ENCODE results near the gene TSR2. TPM values are rescaled to one million over a fixed set of nuclear protein-coding genes. Genes with fewer than 3 reads are reported as not detected.
"Not testable (repeated sequence)": the region's sequence is repeated elsewhere in the genome, so short reads cannot be mapped to it uniquely, and the experiment has no call there.

TSR2 gene
- total RNA-seq, 1 donor from 2014 or later, result 14.7 TPM

GRCh38 chrX:54483946-54484345 is 43.7 kb downstream of the TSR2 start:
- H3K27me3 ChIP-seq, result no peaks in the 10 kb centered on the region
- no peak overlapping the region for H3K4me3 ChIP-seq
- TF ChIP-seq POLR2AphosphoS5 (IDR thresholded peaks at IDR 0.05; ENCODE audit: insufficient read depth in 1 of 2, low read depth in 1 of 2) (no peak), CTCF (IDR thresholded peaks at IDR 0.05) (no peak), POLR2A (IDR thresholded peaks at IDR 0.05) (no peak)
- H3K9me3 ChIP-seq, result no peaks in the 10 kb centered on the region
- no peak for DNase-seq (ENCODE audit: extremely low spot score in 2 of 2)
- intact Hi-C loops (cut with DNase I), result no loop called here
- H3K36me3 ChIP-seq, result no peaks in the 10 kb centered on the region
- peaks cover 25% of the 10 kb centered on the region for H3K4me1 ChIP-seq
- peak overlapping the region; percentile 60 for H3K27ac ChIP-seq

- intact Hi-C loops (cut with DNase I), result no loop called here
- DNase-seq (ENCODE audit: extremely low spot score in 2 of 2), result no peak
- H3K4me3 ChIP-seq, result no peak overlapping the region
- no peaks in the 10 kb centered on the region for H3K27me3 ChIP-seq
- peak overlapping the region; percentile 60 for H3K27ac ChIP-seq
- H3K9me3 ChIP-seq, result no peaks in the 10 kb centered on the region
- no peaks in the 10 kb centered on the region for H3K36me3 ChIP-seq
- H3K4me1 ChIP-seq, result peaks cover 21% of the 10 kb centered on the region
- TF ChIP-seq POLR2AphosphoS5 (IDR thresholded peaks at IDR 0.05; ENCODE audit: insufficient read depth in 1 of 2, low read depth in 1 of 2), result no peak
- TF ChIP-seq CTCF (IDR thresholded peaks at IDR 0.05), result no peak
- no peak for TF ChIP-seq POLR2A (IDR thresholded peaks at IDR 0.05)
Measured at GRCh38 chrX:54484666-54485065, 44.5 kb downstream of the TSR2 start.

GRCh38 chrX:54489819-54490218 is 49.6 kb downstream of the TSR2 start:
- H3K36me3 ChIP-seq; H3K27ac ChIP-seq; H3K27me3 ChIP-seq; H3K9me3 ChIP-seq; DNase-seq (ENCODE audit: extremely low spot score in 2 of 2); H3K4me3 ChIP-seq; intact Hi-C loops (cut with DNase I): not testable (repeated sequence)
- H3K4me1 ChIP-seq, result peaks cover 23% of the 10 kb centered on the region

- no peaks in the 10 kb centered on the region for H3K27me3 ChIP-seq
- no peak for DNase-seq (ENCODE audit: extremely low spot score in 2 of 2)
- H3K27ac ChIP-seq, result peak overlapping the region; percentile 26
- H3K36me3 ChIP-seq, result no peaks in the 10 kb centered on the region
- intact Hi-C loops (cut with DNase I), result no loop called here
- no peak overlapping the region for H3K4me3 ChIP-seq
- TF ChIP-seq CTCF (IDR thresholded peaks at IDR 0.05), result no peak
- TF ChIP-seq POLR2AphosphoS5 (IDR thresholded peaks at IDR 0.05; ENCODE audit: insufficient read depth in 1 of 2, low read depth in 1 of 2), result no peak
- no peak for TF ChIP-seq POLR2A (IDR thresholded peaks at IDR 0.05)
- peaks cover 23% of the 10 kb centered on the region for H3K4me1 ChIP-seq
- no peaks in the 10 kb centered on the region for H3K9me3 ChIP-seq
Measured at GRCh38 chrX:54492340-54492739, 52.1 kb downstream of the TSR2 start.

GRCh38 chrX:54494166-54494988 is 54.2 kb downstream of the TSR2 start:
- Histone ChIP-seq H3K27me3 (no peaks in the 10 kb centered on the region), H3K36me3 (no peaks in the 10 kb centered on the region), H3K4me3 (peak overlapping the region; percentile 48 to 66), H3K9me3 (no peaks in the 10 kb centered on the region), H3K27ac (peak overlapping the region; percentile 87), H3K4me1 (peaks cover 23% of the 10 kb centered on the region)
- intact Hi-C loops (cut with DNase I), result no loop called here
- no peak for TF ChIP-seq POLR2A (IDR thresholded peaks at IDR 0.05)
- no peak for TF ChIP-seq POLR2AphosphoS5 (IDR thresholded peaks at IDR 0.05; ENCODE audit: insufficient read depth in 1 of 2, low read depth in 1 of 2)
- TF ChIP-seq CTCF (IDR thresholded peaks at IDR 0.05), result no peak
- DNase-seq (ENCODE audit: extremely low spot score in 2 of 2), result no peak

Other genes with a start within 250 kb of the TSR2 start
- 2.0 TPM for gene WNK3, start 82.4 kb upstream of the TSR2 start, total RNA-seq
- 8.1 TPM for gene FGD1, start 55.8 kb downstream of the TSR2 start, total RNA-seq
- 25.3 TPM for gene GNL3L, start 89.8 kb downstream of the TSR2 start, total RNA-seq